VCaP (cell line): ENCODE data around the gene ABHD12.

Experiments used
- H3K27ac ChIP-seq: fragments of 450-650 bp; 2 replicates; pipeline ENCODE4 v1.5.1; 2017
- CTCF ChIP-seq: fragments of 450-650 bp; conservative IDR thresholded peaks from 2 replicates; pipeline ENCODE4 v1.5.1; 2017; ENCODE audit warnings: mild to moderate bottlenecking, moderate library complexity

ABHD12 gene

GRCh38 chr20:25369971-25370370 lies 20.7 kb downstream of the ABHD12 start:
- H3K27ac ChIP-seq, result no peak overlapping the region

GRCh38 chr20:25369529-25369928 lies 21.1 kb downstream of the ABHD12 start:
- H3K27ac ChIP-seq, result no peak overlapping the region
- TF ChIP-seq CTCF, result no peak

More at GRCh38 chr20:25369971-25370370, 20.7 kb downstream of the ABHD12 start:
- no peak for TF ChIP-seq CTCF

GRCh38 chr20:25368976-25369375 lies 21.7 kb downstream of the ABHD12 start:
- no peak overlapping the region for H3K27ac ChIP-seq
- TF ChIP-seq CTCF, result no peak

- no peak overlapping the region for H3K27ac ChIP-seq
- TF ChIP-seq CTCF, result no peak
Observed at GRCh38 chr20:25368526-25368925, 22.1 kb downstream of the ABHD12 start.

- 0 out of 2 replicates have a peak, but pooled peaks have one; percentile 14 for TF ChIP-seq CTCF
- H3K27ac ChIP-seq, result peak overlapping the region; percentile 48
Observed at GRCh38 chr20:25364879-25365699, 25.5 kb downstream of the ABHD12 start.

- peak overlapping the region; percentile 48 for H3K27ac ChIP-seq
- no peak for TF ChIP-seq CTCF
Observed at GRCh38 chr20:25364180-25364788, 26.4 kb downstream of the ABHD12 start.

GRCh38 chr20:25361287-25361683 lies 29.4 kb downstream of the ABHD12 start:
- no peak for TF ChIP-seq CTCF
- H3K27ac ChIP-seq, result peak overlapping the region; percentile 45
